IMR-90 (cell line): ENCODE data around the gene CCDC50. TPM values are rescaled to one million over a fixed set of nuclear protein-coding genes. Genes with fewer than 3 reads are reported as not detected.

Experiments used
- ATAC-seq: fragments of 200-7000 bp; cut with Tn5 transposase; 2 replicates; pipeline ENCODE4 v1.9.1; 2020; ENCODE audit warnings: low read depth, mild to moderate bottlenecking, moderate library complexity
- BruUV-seq: library from RNA; stranded (reverse); fragments of 400-500 nt; replicated peaks from 2 replicates; lab custom pipeline; 2021; lab: Mats Ljungman, UMichigan
- CTCF ChIA-PET: fragments of 300-600 bp; formaldehyde crosslinking; extraction: SDS; loops from one replicate; lab custom pipeline; 2021; ENCODE audit warnings: antibody characterized with exemption; lab: Yijun Ruan, JAX
- POLR2A ChIA-PET: fragments of 300-600 bp; sonication (Branson Sonifier 250); formaldehyde crosslinking; loops from one replicate; lab custom pipeline; 2022; ENCODE audit warnings: antibody characterized with exemption; ENCODE audit not compliant: unreplicated experiment; lab: Charles Lee
- DNase-seq: peaks from one replicate; pipeline ENCODE4 v3.0.0; 2013
- H2AFZ ChIP-seq: replicated peaks from 2 replicates; pipeline ENCODE3; 2013; ENCODE audit warnings: low read length, mild to moderate bottlenecking; ENCODE audit not compliant: poor library complexity
- H2AK5ac ChIP-seq: 2 replicates; pipeline ENCODE4 v1.6.1; 2013; ENCODE audit warnings: low read depth, low read length, inconsistent platforms
- H2AK9ac ChIP-seq: replicated peaks from 2 replicates; pipeline ENCODE3; 2013; ENCODE audit warnings: mild to moderate bottlenecking, low read depth, low read length, moderate library complexity; ENCODE audit not compliant: poor library complexity
- H2BK120ac ChIP-seq: 2 replicates; pipeline ENCODE4 v1.6.1; 2013; ENCODE audit warnings: low read depth, low read length, inconsistent platforms
- H2BK15ac ChIP-seq: 3 replicates; pipeline ENCODE4 v1.6.1; 2013; ENCODE audit warnings: low read depth, low read length, inconsistent platforms
- H2BK20ac ChIP-seq: 2 replicates; pipeline ENCODE4 v1.6.1; 2013; ENCODE audit warnings: low read depth, mild to moderate bottlenecking, inconsistent platforms, low read length, moderate library complexity
- H2BK5ac ChIP-seq: 2 replicates; pipeline ENCODE4 v1.6.1; 2013; ENCODE audit warnings: mild to moderate bottlenecking, low read depth, low read length, inconsistent platforms; ENCODE audit not compliant: poor library complexity, severe bottlenecking
- H3K14ac ChIP-seq: replicated peaks from 2 replicates; pipeline ENCODE4 v1.6.1; 2013; ENCODE audit warnings: low read depth, low read length, inconsistent platforms
- H3K18ac ChIP-seq: 2 replicates; pipeline ENCODE4 v1.6.1; 2013; ENCODE audit warnings: low read depth, low read length, control low read depth
- H3K23ac ChIP-seq: 2 replicates; pipeline ENCODE4 v1.6.1; 2013; ENCODE audit warnings: low read depth, low read length, inconsistent platforms
- H3K27ac ChIP-seq: 2 replicates; pipeline ENCODE4 v1.5.1; 2013; ENCODE audit warnings: mild to moderate bottlenecking, control low read depth, low read length; ENCODE audit not compliant: insufficient read depth
- H3K27me3 ChIP-seq: 2 replicates; pipeline ENCODE4 v1.6.1; 2013; ENCODE audit warnings: low read length; ENCODE audit not compliant: control insufficient read depth, insufficient read depth
- H3K36me3 ChIP-seq: 2 replicates; pipeline ENCODE4 v1.6.1; 2013; ENCODE audit warnings: low read length, mixed read lengths; ENCODE audit not compliant: control insufficient read depth, insufficient read depth
- H3K4ac ChIP-seq: 2 replicates; pipeline ENCODE4 v1.6.1; 2013; ENCODE audit warnings: low read depth, low read length, inconsistent platforms
- H3K4me1 ChIP-seq: 2 replicates; pipeline ENCODE4 v1.6.1; 2013; ENCODE audit warnings: low read length, mixed read lengths; ENCODE audit not compliant: control insufficient read depth, insufficient read depth
- H3K4me2 ChIP-seq: 2 replicates; pipeline ENCODE4 v1.6.1; 2013; ENCODE audit warnings: low read depth, mild to moderate bottlenecking, control low read depth, low read length, moderate library complexity
- H3K4me3 ChIP-seq: 2 replicates; pipeline ENCODE4 v1.5.1; 2013; ENCODE audit warnings: low read depth, mild to moderate bottlenecking, control low read depth, low read length, moderate library complexity; ENCODE audit not compliant: insufficient read depth
- H3K56ac ChIP-seq: 2 replicates; pipeline ENCODE4 v1.6.1; 2013; ENCODE audit warnings: low read length, inconsistent platforms; ENCODE audit not compliant: insufficient read depth; ENCODE audit errors: extremely low read depth
- H3K79me1 ChIP-seq, 2 experiments: 2 replicates each; pipeline ENCODE4 v1.6.1; 2013; ENCODE audit warnings: low read length in 2 of 2, inconsistent platforms in 1 of 2, low read depth in 1 of 2
- H3K9ac ChIP-seq: 2 replicates; pipeline ENCODE4 v1.6.1; 2013; ENCODE audit warnings: low read depth, low read length, control low read depth
- H3K9me1 ChIP-seq: 2 replicates; pipeline ENCODE4 v1.6.1; 2013; ENCODE audit warnings: low read length, inconsistent platforms; ENCODE audit not compliant: insufficient read depth
- H3K9me3 ChIP-seq: 2 replicates; pipeline ENCODE4 v1.6.1; 2013; ENCODE audit warnings: low read length; ENCODE audit not compliant: control insufficient read depth, insufficient read depth
- H4K20me1 ChIP-seq: 2 replicates; pipeline ENCODE4 v1.6.1; 2013; ENCODE audit warnings: low read length, inconsistent platforms; ENCODE audit not compliant: insufficient read depth
- H4K5ac ChIP-seq: 2 replicates; pipeline ENCODE4 v1.6.1; 2013; ENCODE audit warnings: mild to moderate bottlenecking, low read depth, low read length, control low read depth
- H4K8ac ChIP-seq, 2 experiments: 2 replicates each; pipeline ENCODE4 v1.6.1; 2013; ENCODE audit warnings: low read depth in 2 of 2, low read length in 2 of 2, control low read depth in 1 of 2, inconsistent platforms in 1 of 2
- H4K91ac ChIP-seq: 2 replicates; pipeline ENCODE4 v1.6.1; 2013; ENCODE audit warnings: low read depth, low read length, inconsistent platforms; ENCODE audit not compliant: insufficient read depth
- BHLHE40 ChIP-seq: fragments of 150-350 bp; IDR thresholded peaks from 2 replicates; pipeline ENCODE4 v1.6.1; 2016; ENCODE audit warnings: mild to moderate bottlenecking, low read depth, low read length
- CEBPB ChIP-seq: IDR thresholded peaks from 2 replicates; pipeline ENCODE4 v1.6.1; 2012; ENCODE audit warnings: low read depth, low read length, improper control_type of control experiment
- CHD1 ChIP-seq: IDR thresholded peaks from 2 replicates; pipeline ENCODE4 v1.6.1; 2012; ENCODE audit warnings: low read depth, low read length, improper control_type of control experiment
- FOS ChIP-seq: fragments of 150-350 bp; IDR thresholded peaks from 2 replicates; pipeline ENCODE4 v1.6.1; 2016; ENCODE audit warnings: low read depth, low read length
- MAZ ChIP-seq: IDR thresholded peaks from 2 replicates; pipeline ENCODE4 v1.6.1; 2012; ENCODE audit warnings: low read depth, mild to moderate bottlenecking, low read length, improper control_type of control experiment, moderate library complexity, borderline replicate concordance
- MXI1 ChIP-seq: IDR thresholded peaks from 2 replicates; pipeline ENCODE4 v1.6.1; 2012; ENCODE audit warnings: low read depth, mild to moderate bottlenecking, low read length, moderate library complexity, borderline replicate concordance
- NFE2L2 ChIP-seq: fragments of 150-350 bp; IDR thresholded peaks from 2 replicates; pipeline ENCODE4 v1.6.1; 2016; ENCODE audit warnings: low read depth, mild to moderate bottlenecking, low read length
- POLR2A ChIP-seq: IDR thresholded peaks from 2 replicates; pipeline ENCODE4 v1.6.1; 2012; ENCODE audit warnings: mild to moderate bottlenecking, low read depth, low read length
- RAD21 ChIP-seq: IDR thresholded peaks from 2 replicates; pipeline ENCODE4 v1.6.1; 2012; ENCODE audit warnings: low read length, improper control_type of control experiment
- RCOR1 ChIP-seq: IDR thresholded peaks from 2 replicates; pipeline ENCODE4 v1.6.1; 2012; ENCODE audit warnings: mild to moderate bottlenecking, low read length, improper control_type of control experiment; ENCODE audit not compliant: insufficient replicate concordance
- RFX5 ChIP-seq: IDR thresholded peaks from 2 replicates; pipeline ENCODE4 v1.8.0; 2012; ENCODE audit warnings: low read depth, mild to moderate bottlenecking, low read length, moderate library complexity
- SMC3 ChIP-seq: fragments of 150-350 bp; IDR thresholded peaks from 2 replicates; pipeline ENCODE4 v1.6.1; 2016; ENCODE audit warnings: low read depth, mild to moderate bottlenecking, antibody characterized with exemption, low read length, moderate library complexity
- WGBS, 2 experiments: methylation state at CpG; one replicate each; pipeline versions ENCODE4 v1.1.5 to v1.1.7; 2013; ENCODE audit warnings: missing lambda C conversion rate in 2 of 2; ENCODE audit not compliant: insufficient read length in 1 of 2; ENCODE audit errors: extremely low coverage in 2 of 2; 5-methylcytosine and 5-hydroxymethylcytosine counted together
- dilution Hi-C: fragments of 300-500 bp; cut with HindIII; formaldehyde crosslinking; loops from one replicate; pipeline ENCODE4 v1.14.3; 2018; ENCODE audit warnings: low sequenced_read_pairs; ENCODE audit not compliant: unreplicated experiment
- in situ Hi-C: fragments of 300-500 bp; cut with MboI; formaldehyde crosslinking; loops from 3 replicates; pipeline ENCODE4 v1.14.3; 2019; ENCODE audit warnings: low sequenced_read_pairs, inconsistent platforms, mixed read lengths
- intact Hi-C: fragments of 100-400 bp; cut with micrococcal nuclease; formaldehyde crosslinking; loops from 2 replicates; pipeline ENCODE4 v1.10.0; 2022
- polyA plus RNA-seq, 3 experiments: library from polyadenylated mRNA; depleted of rRNA; stranded (reverse); fragments of >200 nt; gene quantifications; 2 replicates each; pipeline ENCODE4 v1.2.3, GENCODE V29; 2012; ENCODE audit warnings: low replicate concordance in 1 of 3
- total RNA-seq: library from RNA; depleted of rRNA; stranded (reverse); fragments of >200 nt; gene quantifications from 2 replicates; pipeline ENCODE4 v1.2.3, GENCODE V29; 2012
- TF ChIP-seq, protein P1 (sequence below): conservative IDR thresholded peaks from 2 replicates; pipeline ENCODE4 v1.5.1; 2012; ENCODE audit warnings: mild to moderate bottlenecking, low read depth, low read length, improper control_type of control experiment
- TF ChIP-seq, protein P2 (sequence below): fragments of 150-350 bp; IDR thresholded peaks from 2 replicates; pipeline ENCODE4 v1.6.1; 2016; ENCODE audit warnings: low read depth, mild to moderate bottlenecking, low read length, moderate library complexity, borderline replicate concordance
- TF ChIP-seq, protein P3 (sequence below): fragments of 150-350 bp; IDR thresholded peaks from 2 replicates; pipeline ENCODE4 v1.6.1; 2017; ENCODE audit warnings: mild to moderate bottlenecking, antibody characterized with exemption, low read length, low read depth

CCDC50 gene
- total and polyA plus RNA-seq, 2 of the 4 experiments (the other 2 are of a cell fraction), result 59.0 to 63.1 TPM

DNA sequence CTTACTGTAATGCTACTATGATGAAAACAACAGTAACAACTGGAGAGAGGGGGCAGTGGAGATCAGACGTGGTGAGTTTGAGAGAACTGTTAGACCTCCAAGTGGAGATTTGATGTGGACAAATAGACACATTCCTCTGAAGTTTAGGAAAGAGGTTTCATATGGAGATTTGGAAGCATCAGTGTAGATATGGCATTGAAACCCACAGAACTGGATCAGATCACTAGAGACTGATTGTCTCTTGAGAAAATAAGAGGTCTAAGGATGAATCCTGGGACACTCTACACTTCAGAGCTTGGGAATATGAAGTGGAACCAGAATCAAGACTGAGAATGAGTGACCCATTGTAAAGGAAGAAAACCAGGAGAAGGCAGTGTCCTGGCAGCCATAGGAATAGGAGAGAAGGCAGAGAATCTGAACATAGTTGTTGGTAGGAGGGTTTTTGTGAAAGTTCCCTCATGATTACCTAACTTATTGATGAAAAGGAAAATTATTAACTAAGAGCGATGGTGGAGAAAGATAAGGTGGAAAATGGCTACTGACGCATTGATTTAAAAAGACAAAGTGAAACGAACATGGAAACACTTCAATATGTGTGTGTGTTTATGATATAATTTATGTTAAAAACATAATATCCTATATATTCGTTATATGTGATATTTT lies 102.1 kb downstream of the CCDC50 start:
- H3K27me3 ChIP-seq, result no peaks in the 10 kb centered on the region
- 80% methylated on average over 1 of the region's 5 CpGs; no CpG with 5 or more reads in 1 of the 2 experiments for WGBS, 2 experiments

More for the DNA sequence above, 102.1 kb downstream of the CCDC50 start:
- Histone ChIP-seq H2BK20ac (no peak overlapping the region), H4K8ac (no peak overlapping the region), H3K56ac (no peak overlapping the region), H4K91ac (no peak overlapping the region), H2AFZ (no peak overlapping the region), H3K4me3 (no peak overlapping the region), H4K5ac (no peak overlapping the region), H2BK5ac (no peak overlapping the region), H4K20me1 (no peaks in the 10 kb centered on the region), H3K4ac (no peak overlapping the region), H3K23ac (no peak overlapping the region), H3K9me1 (no peaks in the 10 kb centered on the region), H3K27ac (no peak overlapping the region), H2BK120ac (no peak overlapping the region), H3K9me3 (no peaks in the 10 kb centered on the region), H2AK9ac (no peak overlapping the region), H2BK15ac (no peak overlapping the region), H3K9ac (no peak overlapping the region), H2AK5ac (no peak overlapping the region), H3K4me1 (no peaks in the 10 kb centered on the region), H3K36me3 (no peaks in the 10 kb centered on the region), H3K79me1 (no peaks in the 10 kb centered on the region), H3K14ac (no peak overlapping the region), H3K4me2 (no peak overlapping the region), H3K18ac (no peak overlapping the region)
- BruUV-seq, result no TSS peak
- ATAC-seq (no peak), DNase-seq (no peak)
- ChIA-PET CTCF (no interaction called here), POLR2A (no interaction called here)
- intact Hi-C loops, result no loop called here
- in situ Hi-C loops, result no loop called here
- no peak for TF ChIP-seq FOS
- TF ChIP-seq NFE2L2, result no peak
- no peak for TF ChIP-seq MXI1
- TF ChIP-seq CEBPB, result no peak
- TF ChIP-seq, protein P1, sequence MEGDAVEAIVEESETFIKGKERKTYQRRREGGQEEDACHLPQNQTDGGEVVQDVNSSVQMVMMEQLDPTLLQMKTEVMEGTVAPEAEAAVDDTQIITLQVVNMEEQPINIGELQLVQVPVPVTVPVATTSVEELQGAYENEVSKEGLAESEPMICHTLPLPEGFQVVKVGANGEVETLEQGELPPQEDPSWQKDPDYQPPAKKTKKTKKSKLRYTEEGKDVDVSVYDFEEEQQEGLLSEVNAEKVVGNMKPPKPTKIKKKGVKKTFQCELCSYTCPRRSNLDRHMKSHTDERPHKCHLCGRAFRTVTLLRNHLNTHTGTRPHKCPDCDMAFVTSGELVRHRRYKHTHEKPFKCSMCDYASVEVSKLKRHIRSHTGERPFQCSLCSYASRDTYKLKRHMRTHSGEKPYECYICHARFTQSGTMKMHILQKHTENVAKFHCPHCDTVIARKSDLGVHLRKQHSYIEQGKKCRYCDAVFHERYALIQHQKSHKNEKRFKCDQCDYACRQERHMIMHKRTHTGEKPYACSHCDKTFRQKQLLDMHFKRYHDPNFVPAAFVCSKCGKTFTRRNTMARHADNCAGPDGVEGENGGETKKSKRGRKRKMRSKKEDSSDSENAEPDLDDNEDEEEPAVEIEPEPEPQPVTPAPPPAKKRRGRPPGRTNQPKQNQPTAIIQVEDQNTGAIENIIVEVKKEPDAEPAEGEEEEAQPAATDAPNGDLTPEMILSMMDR, result no peak
- no peak for TF ChIP-seq RFX5
- no peak for TF ChIP-seq BHLHE40
- no peak for TF ChIP-seq CHD1
- TF ChIP-seq, protein P2, sequence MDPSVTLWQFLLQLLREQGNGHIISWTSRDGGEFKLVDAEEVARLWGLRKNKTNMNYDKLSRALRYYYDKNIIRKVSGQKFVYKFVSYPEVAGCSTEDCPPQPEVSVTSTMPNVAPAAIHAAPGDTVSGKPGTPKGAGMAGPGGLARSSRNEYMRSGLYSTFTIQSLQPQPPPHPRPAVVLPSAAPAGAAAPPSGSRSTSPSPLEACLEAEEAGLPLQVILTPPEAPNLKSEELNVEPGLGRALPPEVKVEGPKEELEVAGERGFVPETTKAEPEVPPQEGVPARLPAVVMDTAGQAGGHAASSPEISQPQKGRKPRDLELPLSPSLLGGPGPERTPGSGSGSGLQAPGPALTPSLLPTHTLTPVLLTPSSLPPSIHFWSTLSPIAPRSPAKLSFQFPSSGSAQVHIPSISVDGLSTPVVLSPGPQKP, result no peak
- TF ChIP-seq, protein P3, sequence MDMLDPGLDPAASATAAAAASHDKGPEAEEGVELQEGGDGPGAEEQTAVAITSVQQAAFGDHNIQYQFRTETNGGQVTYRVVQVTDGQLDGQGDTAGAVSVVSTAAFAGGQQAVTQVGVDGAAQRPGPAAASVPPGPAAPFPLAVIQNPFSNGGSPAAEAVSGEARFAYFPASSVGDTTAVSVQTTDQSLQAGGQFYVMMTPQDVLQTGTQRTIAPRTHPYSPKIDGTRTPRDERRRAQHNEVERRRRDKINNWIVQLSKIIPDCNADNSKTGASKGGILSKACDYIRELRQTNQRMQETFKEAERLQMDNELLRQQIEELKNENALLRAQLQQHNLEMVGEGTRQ, result no peak
- no peak for TF ChIP-seq MAZ
- TF ChIP-seq POLR2A, result no peak
- TF ChIP-seq SMC3, result no peak
- TF ChIP-seq RCOR1, result no peak
- TF ChIP-seq RAD21, result no peak
- dilution Hi-C loops, result no loop called here
